Measurements from ENCODE around the gene ZNF554.

- TF ChIP-seq CTCF (IDR thresholded peaks at IDR 0.05) (no peak), POLR2A (IDR thresholded peaks at IDR 0.05) (no peak)
Observed at GRCh38 chr19:2799273-2800020, 20.2 kb upstream of the ZNF554 start.
